ENCODE results near the gene ZNG1B. TPM values are rescaled to one million over a fixed set of nuclear protein-coding genes. Genes with fewer than 3 reads are reported as not detected.
"Not testable (repeated sequence)": the region's sequence is repeated elsewhere in the genome, so short reads cannot be mapped to it uniquely, and the experiment has no call there.

The ZNG1B gene
- polyA plus RNA-seq, 1 donor from 2014 or later: 106 TPM

DNA sequence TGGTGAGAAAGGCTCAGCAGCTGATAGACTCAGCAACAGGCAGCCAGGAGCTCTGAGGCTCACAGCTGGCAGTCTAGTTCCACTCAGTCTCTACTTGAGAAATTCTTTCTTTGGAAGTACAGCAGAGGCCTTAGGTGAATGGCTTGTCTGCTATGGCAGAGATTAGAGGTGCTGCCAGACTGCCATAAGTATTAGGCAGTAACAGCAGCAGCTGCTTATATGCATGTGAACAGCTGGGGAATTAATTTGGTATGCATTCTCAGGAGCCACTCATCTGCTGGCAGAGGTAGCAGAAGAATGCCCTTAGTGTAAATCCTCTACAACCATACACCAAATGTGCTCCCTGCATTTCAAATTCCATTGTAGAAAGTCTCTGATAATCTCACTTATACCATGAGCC is 28.3 kb downstream of the ZNG1B start:
- H3F3A ChIP-seq (ENCODE audit: insufficient read depth, low read length, poor library complexity, severe bottlenecking); H3K27ac ChIP-seq (ENCODE audit: low read length); H3K79me2 ChIP-seq (replicated peaks; ENCODE audit: insufficient read depth, low read length); H3K9me2 ChIP-seq (ENCODE audit: insufficient read depth, low read length); H4K20me1 ChIP-seq (ENCODE audit: insufficient read depth); H3K27me3 ChIP-seq (ENCODE audit: insufficient read depth, low read depth, low read length); H3K9ac ChIP-seq (ENCODE audit: low read length); H3K4me3 ChIP-seq (ENCODE audit: low read length); H2AFZ ChIP-seq (ENCODE audit: low read depth, low read length); H3K36me3 ChIP-seq (ENCODE audit: insufficient read depth, low read length); H3K4me2 ChIP-seq (ENCODE audit: low read length); H3K9me3 ChIP-seq (ENCODE audit: low read length): not testable (repeated sequence)

DNA sequence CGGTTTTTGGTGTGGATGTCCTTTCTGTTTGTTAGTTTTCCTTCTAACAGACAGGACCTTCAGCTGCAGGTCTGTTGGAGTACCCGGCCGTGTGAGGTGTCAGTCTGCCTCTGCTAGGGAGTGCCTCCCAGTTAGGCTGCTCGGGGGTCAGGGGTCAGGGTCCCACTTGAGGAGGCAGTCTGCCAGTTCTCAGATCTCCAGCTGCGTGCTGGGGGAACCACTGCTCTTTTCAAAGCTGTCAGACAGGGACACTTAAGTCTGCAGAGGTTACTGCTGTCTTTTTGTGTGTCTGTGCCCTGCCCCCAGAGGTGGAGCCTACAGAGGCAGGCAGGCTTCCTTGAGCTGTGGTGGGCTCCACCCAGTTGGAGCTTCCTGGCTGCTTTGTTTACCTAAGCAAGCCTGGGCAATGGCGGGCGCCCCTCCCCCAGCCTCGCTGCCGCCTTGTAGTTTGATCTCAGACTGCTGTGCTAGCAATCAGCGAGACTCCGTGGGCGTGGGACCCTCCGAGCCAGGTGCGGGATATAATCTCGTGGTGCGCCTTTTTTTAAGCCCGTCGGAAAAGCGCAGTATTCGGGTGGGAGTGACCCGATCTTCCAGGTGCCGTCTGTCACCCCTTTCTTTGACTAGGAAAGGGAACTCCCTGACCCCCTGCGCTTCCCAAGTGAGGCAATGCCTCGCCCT is 39.3 kb downstream of the ZNG1B start:
- H3K4me2 ChIP-seq (ENCODE audit: low read length); H3F3A ChIP-seq (ENCODE audit: insufficient read depth, low read length, poor library complexity, severe bottlenecking); H3K9me2 ChIP-seq (ENCODE audit: insufficient read depth, low read length); H3K79me2 ChIP-seq (replicated peaks; ENCODE audit: insufficient read depth, low read length); H2AFZ ChIP-seq (ENCODE audit: low read depth, low read length); H3K27ac ChIP-seq (ENCODE audit: low read length); H3K4me3 ChIP-seq (ENCODE audit: low read length); H3K9me3 ChIP-seq (ENCODE audit: low read length); H4K20me1 ChIP-seq (ENCODE audit: insufficient read depth); H3K9ac ChIP-seq (ENCODE audit: low read length); H3K36me3 ChIP-seq (ENCODE audit: insufficient read depth, low read length); H3K27me3 ChIP-seq (ENCODE audit: insufficient read depth, low read depth, low read length): not testable (repeated sequence)

DNA sequence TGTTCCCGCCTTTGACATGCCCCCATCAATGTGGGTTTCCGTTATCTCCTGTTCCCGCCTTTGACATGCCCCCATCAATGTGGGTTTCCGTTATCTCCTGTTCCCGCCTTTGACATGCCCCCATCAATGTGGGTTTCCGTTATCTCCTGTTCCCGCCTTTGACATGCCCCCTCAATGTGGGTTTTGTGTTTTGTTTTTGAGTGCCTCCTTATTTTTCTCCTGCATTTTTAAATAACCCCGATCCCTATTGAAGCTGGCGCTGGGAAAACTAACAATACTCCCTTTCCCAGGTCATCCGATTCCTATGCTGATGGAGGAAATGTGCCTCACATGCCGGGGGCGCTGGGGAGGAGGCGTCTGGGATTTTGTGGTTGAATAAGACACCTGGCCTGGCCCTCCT is 59.0 kb downstream of the ZNG1B start:
- not testable (repeated sequence) for H3K27me3 ChIP-seq (ENCODE audit: insufficient read depth, low read depth, low read length); H3K36me3 ChIP-seq (ENCODE audit: insufficient read depth, low read length); H2AFZ ChIP-seq (ENCODE audit: low read depth, low read length); H3K4me3 ChIP-seq (ENCODE audit: low read length); H3K9me3 ChIP-seq (ENCODE audit: low read length); H3K9me2 ChIP-seq (ENCODE audit: insufficient read depth, low read length); H3K79me2 ChIP-seq (replicated peaks; ENCODE audit: insufficient read depth, low read length); H3K9ac ChIP-seq (ENCODE audit: low read length); H4K20me1 ChIP-seq (ENCODE audit: insufficient read depth); H3K27ac ChIP-seq (ENCODE audit: low read length); H3K4me2 ChIP-seq (ENCODE audit: low read length); H3F3A ChIP-seq (ENCODE audit: insufficient read depth, low read length, poor library complexity, severe bottlenecking)

DNA sequence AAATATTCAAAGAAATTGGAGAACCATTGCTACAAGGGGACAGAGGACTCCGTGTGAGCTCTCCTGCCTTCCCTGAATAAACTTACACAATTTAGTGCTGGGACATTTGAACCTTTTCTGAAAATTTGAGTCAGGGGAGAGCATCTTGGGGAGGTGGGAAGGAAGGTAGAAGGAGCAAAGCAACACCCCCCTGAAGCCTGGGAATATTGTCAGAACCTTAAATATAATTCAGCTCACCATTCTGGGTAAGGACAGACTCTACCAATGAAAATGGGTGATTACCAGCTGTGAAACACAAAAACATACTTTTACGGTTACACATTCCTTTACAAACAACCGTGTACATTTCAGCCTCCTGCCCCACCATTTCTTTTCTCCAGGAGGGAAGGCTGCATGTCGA is 60.9 kb downstream of the ZNG1B start, which contains the start of gene FOXD4L1:
FOXD4L1 (plus strand) TSS at position 301 of the 400 bp plus-strand sequence. CDS start 592 bp downstream, outside the sequence.
- H3K4me3 ChIP-seq (ENCODE audit: low read length); H2AFZ ChIP-seq (ENCODE audit: low read depth, low read length); H3K9me3 ChIP-seq (ENCODE audit: low read length); H3F3A ChIP-seq (ENCODE audit: insufficient read depth, low read length, poor library complexity, severe bottlenecking); H3K27ac ChIP-seq (ENCODE audit: low read length); H3K36me3 ChIP-seq (ENCODE audit: insufficient read depth, low read length); H3K9me2 ChIP-seq (ENCODE audit: insufficient read depth, low read length); H4K20me1 ChIP-seq (ENCODE audit: insufficient read depth); H3K79me2 ChIP-seq (replicated peaks; ENCODE audit: insufficient read depth, low read length); H3K9ac ChIP-seq (ENCODE audit: low read length); H3K4me2 ChIP-seq (ENCODE audit: low read length): not testable (repeated sequence)
- peaks cover 18% of the 10 kb centered on the region for H3K27me3 ChIP-seq (ENCODE audit: insufficient read depth, low read depth, low read length)

DNA sequence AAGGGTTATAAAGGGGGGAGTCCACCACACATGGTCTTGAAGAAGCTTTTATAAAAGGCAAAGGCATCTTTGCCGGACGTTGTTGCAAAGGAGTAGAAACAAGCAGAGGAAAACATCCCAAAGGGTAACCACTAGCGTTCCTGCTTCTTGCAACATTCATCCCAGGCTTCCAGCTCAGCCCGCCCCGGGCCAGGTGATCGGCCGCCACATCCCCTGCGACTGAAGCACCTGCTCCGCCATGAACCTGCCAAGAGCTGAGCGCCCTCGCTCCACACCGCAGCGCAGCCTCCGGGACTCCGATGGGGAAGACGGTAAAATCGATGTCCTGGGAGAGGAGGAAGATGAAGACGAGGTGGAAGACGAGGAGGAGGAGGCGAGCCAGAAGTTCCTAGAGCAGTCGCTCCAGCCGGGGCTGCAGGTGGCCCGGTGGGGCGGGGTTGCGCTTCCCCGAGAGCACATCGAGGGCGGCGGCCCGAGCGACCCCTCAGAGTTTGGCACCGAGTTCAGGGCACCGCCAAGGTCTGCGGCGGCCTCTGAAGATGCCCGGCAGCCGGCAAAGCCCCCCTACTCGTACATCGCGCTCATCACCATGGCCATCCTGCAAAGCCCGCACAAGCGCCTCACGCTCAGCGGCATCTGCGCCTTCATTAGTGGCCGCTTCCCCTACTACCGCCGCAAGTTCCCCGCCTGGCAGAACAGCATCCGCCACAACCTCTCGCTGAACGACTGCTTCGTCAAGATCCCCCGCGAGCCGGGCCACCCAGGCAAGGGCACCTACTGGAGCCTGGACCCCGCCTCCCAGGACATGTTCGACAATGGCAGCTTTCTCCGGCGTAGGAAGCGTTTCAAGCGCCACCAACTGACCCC is 61.8 kb downstream of the ZNG1B start:
- H3F3A ChIP-seq (ENCODE audit: insufficient read depth, low read length, poor library complexity, severe bottlenecking); H3K4me3 ChIP-seq (ENCODE audit: low read length); H3K9me2 ChIP-seq (ENCODE audit: insufficient read depth, low read length); H3K27ac ChIP-seq (ENCODE audit: low read length); H3K9ac ChIP-seq (ENCODE audit: low read length); H3K79me2 ChIP-seq (replicated peaks; ENCODE audit: insufficient read depth, low read length); H3K4me2 ChIP-seq (ENCODE audit: low read length); H3K36me3 ChIP-seq (ENCODE audit: insufficient read depth, low read length); H3K9me3 ChIP-seq (ENCODE audit: low read length); H4K20me1 ChIP-seq (ENCODE audit: insufficient read depth); H2AFZ ChIP-seq (ENCODE audit: low read depth, low read length): not testable (repeated sequence)
- H3K27me3 ChIP-seq (ENCODE audit: insufficient read depth, low read depth, low read length): peaks cover 23% of the 10 kb centered on the region

DNA sequence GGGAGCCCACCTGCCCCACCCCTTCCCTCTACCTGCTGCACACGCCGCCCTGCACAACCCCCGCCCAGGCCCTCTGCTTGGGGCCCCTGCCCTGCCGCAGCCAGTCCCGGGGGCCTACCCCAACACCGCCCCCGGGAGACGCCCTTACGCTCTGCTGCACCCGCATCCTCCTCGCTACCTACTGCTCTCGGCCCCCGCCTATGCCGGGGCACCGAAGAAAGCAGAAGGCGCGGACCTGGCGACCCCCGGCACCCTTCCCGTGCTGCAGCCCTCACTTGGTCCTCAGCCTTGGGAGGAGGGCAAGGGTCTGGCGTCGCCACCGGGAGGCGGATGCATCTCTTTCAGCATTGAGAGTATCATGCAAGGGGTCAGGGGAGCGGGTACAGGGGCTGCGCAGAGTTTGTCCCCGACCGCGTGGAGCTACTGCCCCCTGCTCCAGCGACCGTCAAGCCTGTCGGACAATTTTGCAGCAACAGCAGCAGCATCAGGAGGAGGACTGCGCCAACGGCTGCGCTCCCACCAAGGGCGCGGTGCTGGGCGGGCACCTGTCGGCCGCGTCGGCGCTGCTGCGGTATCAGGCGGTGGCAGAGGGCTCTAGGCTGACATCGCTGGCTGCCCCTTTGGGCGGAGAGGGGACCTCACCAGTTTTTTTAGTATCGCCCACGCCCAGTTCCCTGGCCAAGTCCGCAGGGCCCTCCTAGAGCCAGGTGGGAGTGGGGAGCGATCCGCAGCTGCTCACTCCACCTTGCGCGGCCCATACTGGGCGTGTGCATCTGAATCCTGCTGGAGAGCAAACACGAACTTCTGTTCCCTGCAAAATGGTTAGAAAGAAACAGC is 62.6 kb downstream of the ZNG1B start:
- H3K4me2 ChIP-seq (ENCODE audit: low read length); H3K9me3 ChIP-seq (ENCODE audit: low read length); H3K4me3 ChIP-seq (ENCODE audit: low read length); H3K9ac ChIP-seq (ENCODE audit: low read length); H2AFZ ChIP-seq (ENCODE audit: low read depth, low read length); H3K27ac ChIP-seq (ENCODE audit: low read length); H3K36me3 ChIP-seq (ENCODE audit: insufficient read depth, low read length); H3K79me2 ChIP-seq (replicated peaks; ENCODE audit: insufficient read depth, low read length); H3F3A ChIP-seq (ENCODE audit: insufficient read depth, low read length, poor library complexity, severe bottlenecking); H3K9me2 ChIP-seq (ENCODE audit: insufficient read depth, low read length); H4K20me1 ChIP-seq (ENCODE audit: insufficient read depth): not testable (repeated sequence)
- peaks cover 26% of the 10 kb centered on the region for H3K27me3 ChIP-seq (ENCODE audit: insufficient read depth, low read depth, low read length)

DNA sequence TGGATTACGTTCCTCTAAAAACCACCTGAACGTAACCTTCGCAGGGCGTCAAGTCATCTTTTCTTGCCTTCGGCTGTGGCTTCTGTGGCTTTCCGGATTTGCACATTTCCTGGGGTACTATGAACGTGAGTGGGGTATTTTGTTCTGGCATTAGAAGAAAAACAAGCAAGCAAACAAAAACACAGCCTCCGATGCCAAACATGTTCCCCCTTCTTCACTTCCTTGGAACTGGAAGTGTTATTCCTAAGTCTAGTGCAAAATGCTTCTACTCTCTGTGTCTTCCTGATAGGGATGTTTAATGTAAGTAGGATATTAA is 63.2 kb downstream of the ZNG1B start:
- H3K36me3 ChIP-seq (ENCODE audit: insufficient read depth, low read length); H3K27ac ChIP-seq (ENCODE audit: low read length); H3K9ac ChIP-seq (ENCODE audit: low read length); H3K9me2 ChIP-seq (ENCODE audit: insufficient read depth, low read length); H3F3A ChIP-seq (ENCODE audit: insufficient read depth, low read length, poor library complexity, severe bottlenecking); H3K79me2 ChIP-seq (replicated peaks; ENCODE audit: insufficient read depth, low read length); H3K9me3 ChIP-seq (ENCODE audit: low read length); H4K20me1 ChIP-seq (ENCODE audit: insufficient read depth); H2AFZ ChIP-seq (ENCODE audit: low read depth, low read length); H3K4me2 ChIP-seq (ENCODE audit: low read length); H3K4me3 ChIP-seq (ENCODE audit: low read length): not testable (repeated sequence)
- peaks cover 28% of the 10 kb centered on the region for H3K27me3 ChIP-seq (ENCODE audit: insufficient read depth, low read depth, low read length)
